GM10266 (cell line): ENCODE results near the gene TMEM237.
"Not testable (repeated sequence)": the region's sequence is repeated elsewhere in the genome, so short reads cannot be mapped to it uniquely, and the experiment has no call there.

Source experiments
- DNase-seq: peaks from one replicate; pipeline ENCODE4 v3.0.0; 2012; ENCODE audit errors: extremely low spot score
- TF ChIP-seq, protein P1 (sequence below): IDR thresholded peaks from 2 replicates; pipeline ENCODE4 v1.5.1; 2012; ENCODE audit warnings: mild to moderate bottlenecking, low read depth; ENCODE audit not compliant: control insufficient read depth, insufficient read depth; ENCODE audit errors: missing control alignments

The TMEM237 gene

DNA sequence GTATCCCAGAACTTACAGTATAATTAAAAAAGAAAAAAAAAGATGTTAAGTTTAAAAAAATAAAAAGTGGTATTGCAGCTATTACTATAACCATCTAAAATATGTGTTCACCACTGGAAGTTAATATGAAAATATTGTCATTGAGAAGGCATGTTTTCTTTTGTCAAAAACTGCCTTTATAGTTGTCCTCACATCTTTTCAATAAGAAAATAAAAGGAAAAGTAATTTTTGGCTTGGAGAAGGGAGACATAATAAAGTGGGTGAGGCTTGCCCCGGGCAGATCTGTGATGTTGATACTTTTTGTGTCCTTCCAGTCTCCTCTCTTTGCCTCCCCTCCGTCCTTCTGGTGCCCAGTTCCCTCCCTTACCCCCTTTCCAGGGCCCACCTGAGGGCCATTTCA lies 30.2 kb upstream of the TMEM237 start:
- DNase-seq: no peak
- TF ChIP-seq, protein P1, sequence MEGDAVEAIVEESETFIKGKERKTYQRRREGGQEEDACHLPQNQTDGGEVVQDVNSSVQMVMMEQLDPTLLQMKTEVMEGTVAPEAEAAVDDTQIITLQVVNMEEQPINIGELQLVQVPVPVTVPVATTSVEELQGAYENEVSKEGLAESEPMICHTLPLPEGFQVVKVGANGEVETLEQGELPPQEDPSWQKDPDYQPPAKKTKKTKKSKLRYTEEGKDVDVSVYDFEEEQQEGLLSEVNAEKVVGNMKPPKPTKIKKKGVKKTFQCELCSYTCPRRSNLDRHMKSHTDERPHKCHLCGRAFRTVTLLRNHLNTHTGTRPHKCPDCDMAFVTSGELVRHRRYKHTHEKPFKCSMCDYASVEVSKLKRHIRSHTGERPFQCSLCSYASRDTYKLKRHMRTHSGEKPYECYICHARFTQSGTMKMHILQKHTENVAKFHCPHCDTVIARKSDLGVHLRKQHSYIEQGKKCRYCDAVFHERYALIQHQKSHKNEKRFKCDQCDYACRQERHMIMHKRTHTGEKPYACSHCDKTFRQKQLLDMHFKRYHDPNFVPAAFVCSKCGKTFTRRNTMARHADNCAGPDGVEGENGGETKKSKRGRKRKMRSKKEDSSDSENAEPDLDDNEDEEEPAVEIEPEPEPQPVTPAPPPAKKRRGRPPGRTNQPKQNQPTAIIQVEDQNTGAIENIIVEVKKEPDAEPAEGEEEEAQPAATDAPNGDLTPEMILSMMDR: no peak

DNA sequence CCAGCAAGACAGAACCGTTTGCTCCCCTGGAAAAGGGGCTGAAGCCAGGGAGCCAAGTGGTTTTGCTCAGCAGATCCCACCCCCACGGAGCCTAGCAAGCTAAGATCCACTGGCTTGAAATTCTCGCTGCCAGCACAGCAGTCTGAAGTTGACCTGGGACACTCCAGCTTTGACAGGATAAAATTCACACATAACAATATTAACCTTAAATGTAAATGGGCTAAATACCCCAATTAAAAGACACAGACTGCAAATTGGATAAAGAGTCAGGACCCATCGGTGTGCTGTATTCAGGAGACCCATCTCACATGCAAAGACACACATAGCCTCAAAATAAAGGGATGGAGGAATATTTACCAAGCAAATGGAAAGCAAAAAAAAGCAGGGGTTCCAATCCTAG lies 27.9 kb upstream of the TMEM237 start:
- not testable (repeated sequence) for DNase-seq

- TF ChIP-seq, protein P1: no peak
- DNase-seq: no peak
Observed at GRCh38 chr2:201669865-201670264, 26.6 kb upstream of the TMEM237 start.

DNA sequence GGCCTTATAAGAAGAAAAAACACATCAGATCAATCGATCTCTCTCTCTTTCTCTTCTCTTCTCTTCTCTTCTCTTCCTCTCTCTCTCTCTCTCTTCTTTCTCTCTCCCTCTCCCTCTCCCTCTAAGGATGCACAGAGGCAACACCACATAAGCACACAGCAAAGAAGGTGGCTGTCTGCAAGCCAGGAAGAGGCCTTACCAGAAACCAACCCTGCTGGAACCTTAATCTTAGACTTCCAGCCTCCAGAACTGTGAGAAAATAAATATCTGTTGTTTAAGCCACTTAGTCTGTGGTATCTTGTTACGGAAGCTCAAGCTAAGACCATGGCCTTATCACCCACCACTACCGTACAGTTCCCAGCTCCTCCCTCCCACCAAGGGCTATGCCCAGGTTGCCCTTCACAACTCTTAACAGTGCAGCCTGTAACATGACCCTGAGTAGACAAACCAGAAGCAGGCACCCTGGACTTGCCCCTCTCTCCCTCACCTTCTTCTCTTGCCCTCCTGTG lies 25.2 kb upstream of the TMEM237 start:
- TF ChIP-seq, protein P1: no peak

GRCh38 chr2:201664334-201664733 lies 21.0 kb upstream of the TMEM237 start:
- TF ChIP-seq, protein P1: no peak
- DNase-seq: no peak

More for the DNA sequence above, 25.2 kb upstream of the TMEM237 start:
- DNase-seq: no peak

GRCh38 chr2:201661366-201661765 lies 18.1 kb upstream of the TMEM237 start:
- no peak for DNase-seq
- TF ChIP-seq, protein P1: no peak

DNA sequence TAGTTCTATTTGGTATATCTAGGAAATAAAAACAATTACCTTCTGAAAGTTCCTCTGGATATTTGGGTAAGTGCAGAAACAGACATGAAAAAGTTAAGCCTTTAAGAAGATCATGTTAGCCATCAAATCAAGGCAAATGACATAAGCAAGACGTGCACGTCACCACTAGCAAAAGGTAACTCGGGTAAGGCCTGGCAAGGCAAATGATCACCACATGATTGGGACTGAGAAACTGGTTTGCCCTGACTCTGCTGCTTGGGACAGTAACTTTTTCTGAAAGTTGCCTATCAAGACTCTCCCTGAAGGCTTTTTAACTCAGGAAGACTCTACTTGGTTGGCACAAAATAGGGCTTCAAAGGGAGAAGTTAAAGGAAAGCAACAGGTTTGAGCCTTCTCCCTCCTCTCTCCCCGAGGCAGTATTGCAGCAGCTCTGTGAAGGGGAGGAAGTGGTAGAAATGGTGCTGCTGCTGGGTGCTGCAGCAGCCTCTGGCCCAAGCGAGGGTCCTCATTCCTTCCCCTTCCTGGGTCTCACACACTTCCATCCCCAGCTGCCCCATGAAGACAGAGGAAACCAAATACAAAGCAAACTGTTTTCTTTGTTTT lies 17.1 kb upstream of the TMEM237 start:
- DNase-seq: no peak
- TF ChIP-seq, protein P1: no peak

DNA sequence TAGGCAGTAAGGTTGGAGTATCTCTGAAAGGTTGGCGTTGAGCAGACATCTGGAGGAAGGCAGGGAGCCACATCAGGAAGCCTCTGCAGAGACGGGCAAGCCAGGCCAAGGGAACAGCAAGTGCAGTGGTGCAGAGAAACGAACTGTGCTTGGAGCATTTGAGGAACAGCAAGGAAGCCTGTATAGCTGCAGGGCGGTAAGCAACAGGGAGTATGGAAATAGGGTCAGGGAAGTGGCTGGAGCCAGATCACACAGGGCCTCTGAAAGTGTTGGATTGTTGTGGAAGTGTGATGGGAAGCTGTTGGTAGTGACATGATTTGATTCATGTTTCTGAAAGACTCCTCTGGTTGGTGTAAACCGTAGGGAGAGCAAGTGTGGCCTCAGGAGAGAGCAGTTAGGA lies 13.4 kb upstream of the TMEM237 start:
- no peak for DNase-seq
- TF ChIP-seq, protein P1: no peak
